ENCODE data around the gene TNFAIP6.
"Not testable (repeated sequence)": the region's sequence is repeated elsewhere in the genome, so short reads cannot be mapped to it uniquely, and the experiment has no call there.

The TNFAIP6 gene

GRCh38 chr2:151357359-151357758 lies at the start of gene TNFAIP6:
Gene TNFAIP6, plus strand, starts transcription at chr2:151357592. Its CDS starts 75 bp downstream, at chr2:151357667.
- no peak for DNase-seq (ENCODE audit: low read depth in 2 of 2, low spot score in 1 of 2)

GRCh38 chr2:151310313-151310712 lies 47.1 kb upstream of the TNFAIP6 start:
- not testable (repeated sequence) for DNase-seq (ENCODE audit: low read depth in 2 of 2, low spot score in 1 of 2)

GRCh38 chr2:151312440-151312839 lies 45.0 kb upstream of the TNFAIP6 start:
- not testable (repeated sequence) for DNase-seq (ENCODE audit: low read depth in 2 of 2, low spot score in 1 of 2)

GRCh38 chr2:151315381-151315903 lies 42.0 kb upstream of the TNFAIP6 start:
- no peak for DNase-seq (ENCODE audit: low read depth in 2 of 2, low spot score in 1 of 2)

- no peak for DNase-seq (ENCODE audit: low read depth in 2 of 2, low spot score in 1 of 2)
Observed at GRCh38 chr2:151325581-151326095, 31.8 kb upstream of the TNFAIP6 start.

- no peak for DNase-seq (ENCODE audit: low read depth in 2 of 2, low spot score in 1 of 2)
Observed at GRCh38 chr2:151326554-151326953, 30.8 kb upstream of the TNFAIP6 start.

GRCh38 chr2:151329998-151330397 lies 27.4 kb upstream of the TNFAIP6 start:
- DNase-seq (ENCODE audit: low read depth in 2 of 2, low spot score in 1 of 2), result no peak

GRCh38 chr2:151333083-151333482 lies 24.3 kb upstream of the TNFAIP6 start:
- no peak for DNase-seq (ENCODE audit: low read depth in 2 of 2, low spot score in 1 of 2)

GRCh38 chr2:151334082-151334815 lies 23.1 kb upstream of the TNFAIP6 start:
- no peak for DNase-seq (ENCODE audit: low read depth in 2 of 2, low spot score in 1 of 2)

GRCh38 chr2:151336863-151337371 lies 20.5 kb upstream of the TNFAIP6 start:
- DNase-seq (ENCODE audit: low read depth in 2 of 2, low spot score in 1 of 2), result no peak

GRCh38 chr2:151337643-151338042 lies 19.7 kb upstream of the TNFAIP6 start:
- no peak for DNase-seq (ENCODE audit: low read depth in 2 of 2, low spot score in 1 of 2)

GRCh38 chr2:151338115-151338514 lies 19.3 kb upstream of the TNFAIP6 start:
- DNase-seq (ENCODE audit: low read depth in 2 of 2, low spot score in 1 of 2), result no peak

GRCh38 chr2:151343073-151343472 lies 14.3 kb upstream of the TNFAIP6 start:
- no peak for DNase-seq (ENCODE audit: low read depth in 2 of 2, low spot score in 1 of 2)

GRCh38 chr2:151344191-151344590 lies 13.2 kb upstream of the TNFAIP6 start:
- DNase-seq (ENCODE audit: low read depth in 2 of 2, low spot score in 1 of 2), result not testable (repeated sequence)

GRCh38 chr2:151344906-151345305 lies 12.5 kb upstream of the TNFAIP6 start:
- no peak for DNase-seq (ENCODE audit: low read depth in 2 of 2, low spot score in 1 of 2)

- no peak for DNase-seq (ENCODE audit: low read depth in 2 of 2, low spot score in 1 of 2)
Observed at GRCh38 chr2:151347294-151347693, 10.1 kb upstream of the TNFAIP6 start.

GRCh38 chr2:151347906-151348305 lies 9.5 kb upstream of the TNFAIP6 start:
- DNase-seq (ENCODE audit: low read depth in 2 of 2, low spot score in 1 of 2), result no peak

GRCh38 chr2:151350579-151351195 lies 6.7 kb upstream of the TNFAIP6 start:
- no peak for DNase-seq (ENCODE audit: low read depth in 2 of 2, low spot score in 1 of 2)

GRCh38 chr2:151353995-151354394 lies 3.4 kb upstream of the TNFAIP6 start:
- no peak for DNase-seq (ENCODE audit: low read depth in 2 of 2, low spot score in 1 of 2)

GRCh38 chr2:151354807-151355206 lies 2.6 kb upstream of the TNFAIP6 start:
- DNase-seq (ENCODE audit: low read depth in 2 of 2, low spot score in 1 of 2), result no peak

- no peak for DNase-seq (ENCODE audit: low read depth in 2 of 2, low spot score in 1 of 2)
Observed at GRCh38 chr2:151358166-151358970, 976 bp downstream of the TNFAIP6 start.
